ENCODE results near the gene NSUN5. TPM values are rescaled to one million over a fixed set of nuclear protein-coding genes. Genes with fewer than 3 reads are reported as not detected.

NSUN5 gene
- total RNA-seq, result 21.3 TPM

GRCh38 chr7:73308665-73309214, at the start of gene NSUN5:
NSUN5 (minus strand) TSS chr7:73308826; CDS start chr7:73308790, 36 bp downstream.

GRCh38 chr7:73327922-73328321, 19.3 kb upstream of the NSUN5 start, which contains the start of the genes FKBP6 and TRIM50:
FKBP6 (plus strand) TSS chr7:73328161; CDS start chr7:73328429, 268 bp downstream.
TRIM50 (minus strand) TSS chr7:73328082; CDS start chr7:73324787, 3,295 bp downstream.

Small RNA genes lying within 50 kb of the gene (small RNA-seq; reads per million reads assigned to genes)
- not detected for gene RNU6-1080P (ENCODE audit: low replicate concordance)

Other genes starting within 250 kb of the NSUN5 start
- gene SPDYE9, start 222.8 kb downstream of the NSUN5 start, total RNA-seq, result not detected
- gene TRIM50, start 19.3 kb upstream of the NSUN5 start, total RNA-seq, result 0.18 TPM
- not detected for gene FKBP6, start 19.3 kb upstream of the NSUN5 start, total RNA-seq
- gene FZD9, start 125.0 kb upstream of the NSUN5 start, total RNA-seq, result 2.7 TPM
- gene BAZ1B, start 213.5 kb upstream of the NSUN5 start, total RNA-seq, result 44.6 TPM
- gene BCL7B, start 248.9 kb upstream of the NSUN5 start, total RNA-seq, result 15.2 TPM